Measurements from ENCODE around the gene PFAS. TPM values are rescaled to one million over a fixed set of nuclear protein-coding genes. Genes with fewer than 3 reads are reported as not detected.

Gene PFAS
- polyA plus RNA-seq, 4 donors = 41.0 to 49.0 (median 45.1) TPM

GRCh38 chr17:8294361-8294760, 45.3 kb downstream of the PFAS start:
- DNase-seq (ENCODE audit: low read depth in 4 of 4, low spot score in 3 of 4) = no peak

GRCh38 chr17:8294814-8295316, 45.8 kb downstream of the PFAS start:
- DNase-seq (ENCODE audit: low read depth in 4 of 4, low spot score in 3 of 4) = no peak

- DNase-seq (ENCODE audit: low read depth in 4 of 4, low spot score in 3 of 4) = no peak
These were observed 51.1 kb downstream of the PFAS start for GRCh38 chr17:8300226-8300625.

GRCh38 chr17:8300627-8301242, 51.6 kb downstream of the PFAS start:
- DNase-seq (ENCODE audit: low read depth in 4 of 4, low spot score in 3 of 4) = peak in 3 of 4 donors; percentile 49 to 59 (median 59)

GRCh38 chr17:8310601-8311123, 61.6 kb downstream of the PFAS start:
- no peak for DNase-seq (ENCODE audit: low read depth in 4 of 4, low spot score in 3 of 4)

GRCh38 chr17:8311131-8311790, 62.2 kb downstream of the PFAS start:
- DNase-seq (ENCODE audit: low read depth in 4 of 4, low spot score in 3 of 4) = no peak

GRCh38 chr17:8312251-8312650, 63.2 kb downstream of the PFAS start:
- DNase-seq (ENCODE audit: low read depth in 4 of 4, low spot score in 3 of 4) = no peak

GRCh38 chr17:8312726-8313600, 63.9 kb downstream of the PFAS start:
- no peak for DNase-seq (ENCODE audit: low read depth in 4 of 4, low spot score in 3 of 4)

GRCh38 chr17:8314797-8315763, 66.0 kb downstream of the PFAS start:
- no peak for DNase-seq (ENCODE audit: low read depth in 4 of 4, low spot score in 3 of 4)

GRCh38 chr17:8315764-8316217, 66.7 kb downstream of the PFAS start:
- no peak for DNase-seq (ENCODE audit: low read depth in 4 of 4, low spot score in 3 of 4)

- no peak for DNase-seq (ENCODE audit: low read depth in 4 of 4, low spot score in 3 of 4)
These were observed 69.2 kb downstream of the PFAS start for GRCh38 chr17:8318010-8318935.

Other genes with a start within 250 kb of the PFAS start
- gene GUCY2D, start 246.7 kb upstream of the PFAS start, polyA plus RNA-seq (ENCODE audit: insufficient read length in 4 of 4) = under 1 TPM in 3 of 4 donors, not detected in 1; 0.35 to 0.56 (median 0.37) TPM
- 1 to 10 TPM in 3 of 4 donors, under 1 TPM in 1; 0.91 to 1.9 (median 1.3) TPM for gene ALOX15B, start 210.2 kb upstream of the PFAS start, polyA plus RNA-seq (ENCODE audit: insufficient read length in 4 of 4)
- 1 to 10 TPM in 1 of 4 donors, under 1 TPM in 3; 0.62 to 1.1 (median 0.71) TPM for gene ALOX12B, start 161.6 kb upstream of the PFAS start, polyA plus RNA-seq (ENCODE audit: insufficient read length in 4 of 4)
- under 1 TPM in 1 of 4 donors, not detected in 3; 0.04 TPM for gene ALOXE3, start 130.8 kb upstream of the PFAS start, polyA plus RNA-seq (ENCODE audit: insufficient read length in 4 of 4)
- gene HES7, start 125.2 kb upstream of the PFAS start, polyA plus RNA-seq (ENCODE audit: insufficient read length in 4 of 4) = under 1 TPM in 1 of 4 donors, not detected in 3; 0.08 TPM
- 10 to 100 TPM; 20.4 to 38.1 (median 25.5) TPM for gene PER1, start 96.9 kb upstream of the PFAS start, polyA plus RNA-seq (ENCODE audit: insufficient read length in 4 of 4)
- gene VAMP2, start 86.3 kb upstream of the PFAS start, polyA plus RNA-seq (ENCODE audit: insufficient read length in 4 of 4) = 100 to 1,000 TPM; 122 to 138 (median 126) TPM
- gene TMEM107, start 72.9 kb upstream of the PFAS start, polyA plus RNA-seq (ENCODE audit: insufficient read length in 4 of 4) = 10 to 100 TPM; 23.9 to 26.4 (median 25.3) TPM
- 1 to 10 TPM; 3.4 to 5.3 (median 4.4) TPM for gene BORCS6, start 59.1 kb upstream of the PFAS start, polyA plus RNA-seq (ENCODE audit: insufficient read length in 4 of 4)
- gene AURKB, start 38.7 kb upstream of the PFAS start, polyA plus RNA-seq (ENCODE audit: insufficient read length in 4 of 4) = 10 to 100 TPM; 31.5 to 37.5 (median 33.8) TPM
- 10 to 100 TPM; 25.3 to 37.1 (median 28.6) TPM for gene CTC1, start 1.2 kb upstream of the PFAS start, polyA plus RNA-seq (ENCODE audit: insufficient read length in 4 of 4)
- 10 to 100 TPM; 27.5 to 33.6 (median 31.3) TPM for gene RANGRF, start 39.4 kb downstream of the PFAS start, polyA plus RNA-seq (ENCODE audit: insufficient read length in 4 of 4)
- gene SLC25A35, start 46.1 kb downstream of the PFAS start, polyA plus RNA-seq (ENCODE audit: insufficient read length in 4 of 4) = 1 to 10 TPM; 3.9 to 4.8 (median 4.3) TPM
- gene ARHGEF15, start 61.0 kb downstream of the PFAS start, polyA plus RNA-seq (ENCODE audit: insufficient read length in 4 of 4) = 10 to 100 TPM; 17.5 to 22.1 (median 19.4) TPM
- not detected for gene ODF4, start 90.6 kb downstream of the PFAS start, polyA plus RNA-seq (ENCODE audit: insufficient read length in 4 of 4)
- 1,000 to 10,000 TPM; 2,521 to 2,727 (median 2,681) TPM for gene RPL26, start 133.9 kb downstream of the PFAS start, polyA plus RNA-seq (ENCODE audit: insufficient read length in 4 of 4)
- under 1 TPM in 3 of 4 donors, not detected in 1; 0.06 to 0.11 (median 0.06) TPM for gene RNF222, start 148.5 kb downstream of the PFAS start, polyA plus RNA-seq (ENCODE audit: insufficient read length in 4 of 4)
- 10 to 100 TPM; 40.9 to 48.1 (median 43.8) TPM for gene NDEL1, start 186.6 kb downstream of the PFAS start, polyA plus RNA-seq (ENCODE audit: insufficient read length in 4 of 4)